Measurements from ENCODE around the gene PGK1. TPM values are rescaled to one million over a fixed set of nuclear protein-coding genes. Genes with fewer than 3 reads are reported as not detected.

PGK1 gene
- total RNA-seq, 1 experiment from 2014 or later, result 607 TPM

GRCh38 chrX:78103623-78104446 lies at the start of gene PGK1 (continued):
- TF ChIP-seq, protein P1, sequence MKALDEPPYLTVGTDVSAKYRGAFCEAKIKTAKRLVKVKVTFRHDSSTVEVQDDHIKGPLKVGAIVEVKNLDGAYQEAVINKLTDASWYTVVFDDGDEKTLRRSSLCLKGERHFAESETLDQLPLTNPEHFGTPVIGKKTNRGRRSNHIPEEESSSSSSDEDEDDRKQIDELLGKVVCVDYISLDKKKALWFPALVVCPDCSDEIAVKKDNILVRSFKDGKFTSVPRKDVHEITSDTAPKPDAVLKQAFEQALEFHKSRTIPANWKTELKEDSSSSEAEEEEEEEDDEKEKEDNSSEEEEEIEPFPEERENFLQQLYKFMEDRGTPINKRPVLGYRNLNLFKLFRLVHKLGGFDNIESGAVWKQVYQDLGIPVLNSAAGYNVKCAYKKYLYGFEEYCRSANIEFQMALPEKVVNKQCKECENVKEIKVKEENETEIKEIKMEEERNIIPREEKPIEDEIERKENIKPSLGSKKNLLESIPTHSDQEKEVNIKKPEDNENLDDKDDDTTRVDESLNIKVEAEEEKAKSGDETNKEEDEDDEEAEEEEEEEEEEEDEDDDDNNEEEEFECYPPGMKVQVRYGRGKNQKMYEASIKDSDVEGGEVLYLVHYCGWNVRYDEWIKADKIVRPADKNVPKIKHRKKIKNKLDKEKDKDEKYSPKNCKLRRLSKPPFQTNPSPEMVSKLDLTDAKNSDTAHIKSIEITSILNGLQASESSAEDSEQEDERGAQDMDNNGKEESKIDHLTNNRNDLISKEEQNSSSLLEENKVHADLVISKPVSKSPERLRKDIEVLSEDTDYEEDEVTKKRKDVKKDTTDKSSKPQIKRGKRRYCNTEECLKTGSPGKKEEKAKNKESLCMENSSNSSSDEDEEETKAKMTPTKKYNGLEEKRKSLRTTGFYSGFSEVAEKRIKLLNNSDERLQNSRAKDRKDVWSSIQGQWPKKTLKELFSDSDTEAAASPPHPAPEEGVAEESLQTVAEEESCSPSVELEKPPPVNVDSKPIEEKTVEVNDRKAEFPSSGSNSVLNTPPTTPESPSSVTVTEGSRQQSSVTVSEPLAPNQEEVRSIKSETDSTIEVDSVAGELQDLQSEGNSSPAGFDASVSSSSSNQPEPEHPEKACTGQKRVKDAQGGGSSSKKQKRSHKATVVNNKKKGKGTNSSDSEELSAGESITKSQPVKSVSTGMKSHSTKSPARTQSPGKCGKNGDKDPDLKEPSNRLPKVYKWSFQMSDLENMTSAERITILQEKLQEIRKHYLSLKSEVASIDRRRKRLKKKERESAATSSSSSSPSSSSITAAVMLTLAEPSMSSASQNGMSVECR (CRISPR knock-in tag; IDR thresholded peaks at IDR 0.05; ENCODE audit: borderline replicate concordance), result peak; percentile 61; the same call in 1 of the 2 replicates
- TF ChIP-seq FOXK1 (CRISPR knock-in tag; IDR thresholded peaks at IDR 0.05) (peak; percentile 89), RELA (CRISPR knock-in tag; IDR thresholded peaks at IDR 0.05; ENCODE audit: borderline replicate concordance) (no peak), MYBL2 (CRISPR knock-in tag; IDR thresholded peaks at IDR 0.05) (peak; percentile 53; the same call in 1 of the 2 replicates), FOXP4 (CRISPR knock-in tag; IDR thresholded peaks at IDR 0.05) (peak; percentile 76), CREB1 (CRISPR knock-in tag; IDR thresholded peaks at IDR 0.05) (0 out of 2 replicates have a peak, but pooled peaks have one; percentile 45), ZNF512 (CRISPR knock-in tag; IDR thresholded peaks at IDR 0.05; ENCODE audit: borderline replicate concordance) (no peak), ZBTB21 (CRISPR knock-in tag; IDR thresholded peaks at IDR 0.05; ENCODE audit: borderline replicate concordance) (peak; percentile 67; the same call in 1 of the 2 replicates), NFYB (CRISPR knock-in tag; conservative IDR thresholded peaks at IDR 0.05; ENCODE audit: low read depth) (peak; percentile 87), MAX (CRISPR knock-in tag; IDR thresholded peaks at IDR 0.05) (peak; percentile 92), TEAD4 (CRISPR knock-in tag; IDR thresholded peaks at IDR 0.05) (no peak)
- TF ChIP-seq, protein P2, sequence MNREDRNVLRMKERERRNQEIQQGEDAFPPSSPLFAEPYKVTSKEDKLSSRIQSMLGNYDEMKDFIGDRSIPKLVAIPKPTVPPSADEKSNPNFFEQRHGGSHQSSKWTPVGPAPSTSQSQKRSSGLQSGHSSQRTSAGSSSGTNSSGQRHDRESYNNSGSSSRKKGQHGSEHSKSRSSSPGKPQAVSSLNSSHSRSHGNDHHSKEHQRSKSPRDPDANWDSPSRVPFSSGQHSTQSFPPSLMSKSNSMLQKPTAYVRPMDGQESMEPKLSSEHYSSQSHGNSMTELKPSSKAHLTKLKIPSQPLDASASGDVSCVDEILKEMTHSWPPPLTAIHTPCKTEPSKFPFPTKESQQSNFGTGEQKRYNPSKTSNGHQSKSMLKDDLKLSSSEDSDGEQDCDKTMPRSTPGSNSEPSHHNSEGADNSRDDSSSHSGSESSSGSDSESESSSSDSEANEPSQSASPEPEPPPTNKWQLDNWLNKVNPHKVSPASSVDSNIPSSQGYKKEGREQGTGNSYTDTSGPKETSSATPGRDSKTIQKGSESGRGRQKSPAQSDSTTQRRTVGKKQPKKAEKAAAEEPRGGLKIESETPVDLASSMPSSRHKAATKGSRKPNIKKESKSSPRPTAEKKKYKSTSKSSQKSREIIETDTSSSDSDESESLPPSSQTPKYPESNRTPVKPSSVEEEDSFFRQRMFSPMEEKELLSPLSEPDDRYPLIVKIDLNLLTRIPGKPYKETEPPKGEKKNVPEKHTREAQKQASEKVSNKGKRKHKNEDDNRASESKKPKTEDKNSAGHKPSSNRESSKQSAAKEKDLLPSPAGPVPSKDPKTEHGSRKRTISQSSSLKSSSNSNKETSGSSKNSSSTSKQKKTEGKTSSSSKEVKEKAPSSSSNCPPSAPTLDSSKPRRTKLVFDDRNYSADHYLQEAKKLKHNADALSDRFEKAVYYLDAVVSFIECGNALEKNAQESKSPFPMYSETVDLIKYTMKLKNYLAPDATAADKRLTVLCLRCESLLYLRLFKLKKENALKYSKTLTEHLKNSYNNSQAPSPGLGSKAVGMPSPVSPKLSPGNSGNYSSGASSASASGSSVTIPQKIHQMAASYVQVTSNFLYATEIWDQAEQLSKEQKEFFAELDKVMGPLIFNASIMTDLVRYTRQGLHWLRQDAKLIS (CRISPR knock-in tag; IDR thresholded peaks at IDR 0.05; ENCODE audit: borderline replicate concordance), result no peak
- TF ChIP-seq, protein P3, sequence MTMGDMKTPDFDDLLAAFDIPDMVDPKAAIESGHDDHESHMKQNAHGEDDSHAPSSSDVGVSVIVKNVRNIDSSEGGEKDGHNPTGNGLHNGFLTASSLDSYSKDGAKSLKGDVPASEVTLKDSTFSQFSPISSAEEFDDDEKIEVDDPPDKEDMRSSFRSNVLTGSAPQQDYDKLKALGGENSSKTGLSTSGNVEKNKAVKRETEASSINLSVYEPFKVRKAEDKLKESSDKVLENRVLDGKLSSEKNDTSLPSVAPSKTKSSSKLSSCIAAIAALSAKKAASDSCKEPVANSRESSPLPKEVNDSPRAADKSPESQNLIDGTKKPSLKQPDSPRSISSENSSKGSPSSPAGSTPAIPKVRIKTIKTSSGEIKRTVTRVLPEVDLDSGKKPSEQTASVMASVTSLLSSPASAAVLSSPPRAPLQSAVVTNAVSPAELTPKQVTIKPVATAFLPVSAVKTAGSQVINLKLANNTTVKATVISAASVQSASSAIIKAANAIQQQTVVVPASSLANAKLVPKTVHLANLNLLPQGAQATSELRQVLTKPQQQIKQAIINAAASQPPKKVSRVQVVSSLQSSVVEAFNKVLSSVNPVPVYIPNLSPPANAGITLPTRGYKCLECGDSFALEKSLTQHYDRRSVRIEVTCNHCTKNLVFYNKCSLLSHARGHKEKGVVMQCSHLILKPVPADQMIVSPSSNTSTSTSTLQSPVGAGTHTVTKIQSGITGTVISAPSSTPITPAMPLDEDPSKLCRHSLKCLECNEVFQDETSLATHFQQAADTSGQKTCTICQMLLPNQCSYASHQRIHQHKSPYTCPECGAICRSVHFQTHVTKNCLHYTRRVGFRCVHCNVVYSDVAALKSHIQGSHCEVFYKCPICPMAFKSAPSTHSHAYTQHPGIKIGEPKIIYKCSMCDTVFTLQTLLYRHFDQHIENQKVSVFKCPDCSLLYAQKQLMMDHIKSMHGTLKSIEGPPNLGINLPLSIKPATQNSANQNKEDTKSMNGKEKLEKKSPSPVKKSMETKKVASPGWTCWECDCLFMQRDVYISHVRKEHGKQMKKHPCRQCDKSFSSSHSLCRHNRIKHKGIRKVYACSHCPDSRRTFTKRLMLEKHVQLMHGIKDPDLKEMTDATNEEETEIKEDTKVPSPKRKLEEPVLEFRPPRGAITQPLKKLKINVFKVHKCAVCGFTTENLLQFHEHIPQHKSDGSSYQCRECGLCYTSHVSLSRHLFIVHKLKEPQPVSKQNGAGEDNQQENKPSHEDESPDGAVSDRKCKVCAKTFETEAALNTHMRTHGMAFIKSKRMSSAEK (CRISPR knock-in tag; IDR thresholded peaks at IDR 0.05; ENCODE audit: borderline replicate concordance), result no peak
- TF ChIP-seq, protein P4, sequence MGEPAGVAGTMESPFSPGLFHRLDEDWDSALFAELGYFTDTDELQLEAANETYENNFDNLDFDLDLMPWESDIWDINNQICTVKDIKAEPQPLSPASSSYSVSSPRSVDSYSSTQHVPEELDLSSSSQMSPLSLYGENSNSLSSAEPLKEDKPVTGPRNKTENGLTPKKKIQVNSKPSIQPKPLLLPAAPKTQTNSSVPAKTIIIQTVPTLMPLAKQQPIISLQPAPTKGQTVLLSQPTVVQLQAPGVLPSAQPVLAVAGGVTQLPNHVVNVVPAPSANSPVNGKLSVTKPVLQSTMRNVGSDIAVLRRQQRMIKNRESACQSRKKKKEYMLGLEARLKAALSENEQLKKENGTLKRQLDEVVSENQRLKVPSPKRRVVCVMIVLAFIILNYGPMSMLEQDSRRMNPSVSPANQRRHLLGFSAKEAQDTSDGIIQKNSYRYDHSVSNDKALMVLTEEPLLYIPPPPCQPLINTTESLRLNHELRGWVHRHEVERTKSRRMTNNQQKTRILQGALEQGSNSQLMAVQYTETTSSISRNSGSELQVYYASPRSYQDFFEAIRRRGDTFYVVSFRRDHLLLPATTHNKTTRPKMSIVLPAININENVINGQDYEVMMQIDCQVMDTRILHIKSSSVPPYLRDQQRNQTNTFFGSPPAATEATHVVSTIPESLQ (CRISPR knock-in tag; IDR thresholded peaks at IDR 0.05), result no peak
- TF ChIP-seq, protein P5, sequence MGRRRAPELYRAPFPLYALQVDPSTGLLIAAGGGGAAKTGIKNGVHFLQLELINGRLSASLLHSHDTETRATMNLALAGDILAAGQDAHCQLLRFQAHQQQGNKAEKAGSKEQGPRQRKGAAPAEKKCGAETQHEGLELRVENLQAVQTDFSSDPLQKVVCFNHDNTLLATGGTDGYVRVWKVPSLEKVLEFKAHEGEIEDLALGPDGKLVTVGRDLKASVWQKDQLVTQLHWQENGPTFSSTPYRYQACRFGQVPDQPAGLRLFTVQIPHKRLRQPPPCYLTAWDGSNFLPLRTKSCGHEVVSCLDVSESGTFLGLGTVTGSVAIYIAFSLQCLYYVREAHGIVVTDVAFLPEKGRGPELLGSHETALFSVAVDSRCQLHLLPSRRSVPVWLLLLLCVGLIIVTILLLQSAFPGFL (CRISPR knock-in tag; IDR thresholded peaks at IDR 0.05; ENCODE audit: borderline replicate concordance), result no peak

Data from WTC11 (cell line).